ENCODE measurements around the gene FKBP10. TPM values are rescaled to one million over a fixed set of nuclear protein-coding genes. Genes with fewer than 3 reads are reported as not detected.

FKBP10 gene
- total RNA-seq, 1 experiment from 2014 or later = 1.9 TPM

DNA sequence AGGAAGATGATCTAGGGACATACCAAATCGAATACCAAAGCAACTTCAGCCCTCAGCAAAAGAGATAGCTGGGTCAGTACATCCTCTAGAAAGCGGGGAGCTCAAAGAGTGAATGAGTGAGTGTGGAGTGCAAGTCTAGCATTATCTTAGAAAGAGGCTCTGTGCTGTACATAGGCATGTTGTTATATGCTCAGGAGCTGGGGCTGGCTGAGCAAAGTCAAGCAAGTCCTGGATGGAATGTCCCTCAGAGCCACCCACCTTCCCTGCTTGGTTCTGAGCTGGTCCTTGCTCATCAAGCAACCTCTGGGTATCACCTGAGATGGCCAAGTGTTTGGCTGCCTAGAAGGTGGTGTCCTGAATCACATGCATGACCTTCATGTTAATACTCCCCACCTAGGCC, 57.3 kb downstream of the FKBP10 start:
- Histone ChIP-seq H3K9me2 (replicated peaks; ENCODE audit: insufficient read depth, low read length) (no peaks in the 10 kb centered on the region), H3K4me1 (ENCODE audit: low read length) (peaks cover 14% of the 10 kb centered on the region), H3K9me3 (ENCODE audit: low read length) (no peaks in the 10 kb centered on the region), H4K20me1 (ENCODE audit: insufficient read depth, low read depth, low read length) (no peaks in the 10 kb centered on the region), H3K79me2 (ENCODE audit: low read length) (peaks cover under 1% of the 10 kb centered on the region; the same call in 1 of the 2 replicates), H3K27me3 (ENCODE audit: low read length) (no peaks in the 10 kb centered on the region), H2AFZ (ENCODE audit: low read length) (no peak overlapping the region), H3K27ac (ENCODE audit: low read length) (no peak overlapping the region), H3K9ac (ENCODE audit: low read length) (no peak overlapping the region), H3K4me3 (ENCODE audit: low read length) (no peak overlapping the region), H3K36me3 (ENCODE audit: insufficient read depth, low read length) (peaks cover 33% of the 10 kb centered on the region), H3K4me2 (ENCODE audit: low read depth, low read length, poor library complexity, severe bottlenecking) (no peak overlapping the region)
- DNase-seq = no peak

DNA sequence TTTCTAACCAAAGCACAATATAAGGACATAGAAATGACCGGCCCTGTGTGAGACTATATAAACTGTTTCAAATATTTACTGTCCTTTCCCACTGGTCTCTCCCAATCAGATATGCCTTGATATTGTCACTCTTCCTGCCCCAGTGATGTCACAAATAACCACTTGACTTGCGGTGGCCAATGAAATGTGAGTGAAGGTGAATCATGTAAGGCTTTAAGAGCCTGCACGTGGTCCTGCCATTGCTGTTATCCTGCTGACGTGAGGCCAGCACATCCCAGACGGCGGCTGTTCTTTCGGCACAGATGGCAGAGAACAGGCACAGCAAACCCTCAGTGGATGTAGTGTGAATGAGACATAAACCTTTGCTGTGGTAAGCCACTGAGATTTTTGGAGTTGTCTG, 57.8 kb downstream of the FKBP10 start:
- Histone ChIP-seq H3K9me2 (replicated peaks; ENCODE audit: insufficient read depth, low read length) (no peaks in the 10 kb centered on the region), H3K4me1 (ENCODE audit: low read length) (peaks cover 11% of the 10 kb centered on the region), H4K20me1 (ENCODE audit: insufficient read depth, low read depth, low read length) (no peaks in the 10 kb centered on the region), H2AFZ (ENCODE audit: low read length) (no peak overlapping the region), H3K36me3 (ENCODE audit: insufficient read depth, low read length) (peaks cover 33% of the 10 kb centered on the region), H3K4me3 (ENCODE audit: low read length) (no peak overlapping the region), H3K27me3 (ENCODE audit: low read length) (no peaks in the 10 kb centered on the region), H3K27ac (ENCODE audit: low read length) (no peak overlapping the region), H3K9ac (ENCODE audit: low read length) (no peak overlapping the region), H3K9me3 (ENCODE audit: low read length) (no peaks in the 10 kb centered on the region), H3K4me2 (ENCODE audit: low read depth, low read length, poor library complexity, severe bottlenecking) (no peak overlapping the region), H3K79me2 (ENCODE audit: low read length) (no peaks in the 10 kb centered on the region)
- no peak for DNase-seq

DNA sequence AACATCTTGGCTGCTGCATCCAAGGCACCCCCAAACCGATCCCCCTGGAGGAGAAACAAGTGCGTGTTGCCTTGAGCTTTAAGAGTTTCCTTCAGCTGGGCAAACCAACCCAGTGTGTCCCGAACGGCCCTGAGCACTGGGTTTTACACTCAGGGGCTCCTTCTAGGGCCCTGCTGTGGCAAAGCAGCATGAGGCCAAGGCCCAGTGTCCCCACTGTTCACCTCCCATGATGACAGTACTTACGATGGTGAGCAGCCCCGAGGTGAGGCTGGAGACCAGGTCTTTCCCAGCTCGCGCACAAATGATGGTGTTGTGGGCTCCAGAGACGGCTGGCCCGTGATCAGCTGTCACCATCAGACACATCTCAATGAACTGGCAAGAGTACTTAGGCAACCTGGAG, 59.0 kb downstream of the FKBP10 start:
- peaks cover 9% of the 10 kb centered on the region for H3K4me1 ChIP-seq (ENCODE audit: low read length)
- no peak for DNase-seq
- H2AFZ ChIP-seq (ENCODE audit: low read length) = no peak overlapping the region
- no peaks in the 10 kb centered on the region for H3K79me2 ChIP-seq (ENCODE audit: low read length)
- no peak overlapping the region for H3K4me2 ChIP-seq (ENCODE audit: low read depth, low read length, poor library complexity, severe bottlenecking)
- H3K4me3 ChIP-seq (ENCODE audit: low read length) = no peak overlapping the region
- no peaks in the 10 kb centered on the region for H3K27me3 ChIP-seq (ENCODE audit: low read length)
- H3K36me3 ChIP-seq (ENCODE audit: insufficient read depth, low read length) = peaks cover 33% of the 10 kb centered on the region
- no peak overlapping the region for H3K27ac ChIP-seq (ENCODE audit: low read length)
- H4K20me1 ChIP-seq (ENCODE audit: insufficient read depth, low read depth, low read length) = no peaks in the 10 kb centered on the region
- H3K9me2 ChIP-seq (replicated peaks; ENCODE audit: insufficient read depth, low read length) = no peaks in the 10 kb centered on the region
- H3K9me3 ChIP-seq (ENCODE audit: low read length) = no peaks in the 10 kb centered on the region
- no peak overlapping the region for H3K9ac ChIP-seq (ENCODE audit: low read length)

Small RNA genes within 50 kb of the gene (small RNA-seq; reads per million reads assigned to genes)
- gene AC125257.2 = not detected

Other genes starting within 250 kb of the FKBP10 start
- gene KRT9, start 240.9 kb upstream of the FKBP10 start, total RNA-seq (2014; rRNA removed; shearing (Covaris generic); ENCODE audit: low replicate concordance) = not detected in 2 replicates
- not detected in 2 replicates for gene KRT14, start 226.1 kb upstream of the FKBP10 start, total RNA-seq (2014; rRNA removed; shearing (Covaris generic); ENCODE audit: low replicate concordance)
- not detected in 2 replicates for gene KRT16, start 200.2 kb upstream of the FKBP10 start, total RNA-seq (2014; rRNA removed; shearing (Covaris generic); ENCODE audit: low replicate concordance)
- not detected in 2 replicates for gene KRT17, start 188.4 kb upstream of the FKBP10 start, total RNA-seq (2014; rRNA removed; shearing (Covaris generic); ENCODE audit: low replicate concordance)
- 101 and 172 TPM in 2 replicates for gene EIF1, start 124.1 kb upstream of the FKBP10 start, total RNA-seq (2014; rRNA removed; shearing (Covaris generic); ENCODE audit: low replicate concordance)
- not detected in 2 replicates for gene GAST, start 100.7 kb upstream of the FKBP10 start, total RNA-seq (2014; rRNA removed; shearing (Covaris generic); ENCODE audit: low replicate concordance)
- gene HAP1, start 78.4 kb upstream of the FKBP10 start, total RNA-seq (2014; rRNA removed; shearing (Covaris generic); ENCODE audit: low replicate concordance) = 0.04 and 0.48 TPM in 2 replicates
- gene JUP, start 26.3 kb upstream of the FKBP10 start, total RNA-seq (2014; rRNA removed; shearing (Covaris generic); ENCODE audit: low replicate concordance) = 102 and 133 TPM in 2 replicates
- 0.61 TPM in 1 of 2 replicates, not detected in the other for gene P3H4, start 1.1 kb upstream of the FKBP10 start, total RNA-seq (2014; rRNA removed; shearing (Covaris generic); ENCODE audit: low replicate concordance)
- gene NT5C3B, start 23.2 kb downstream of the FKBP10 start, total RNA-seq (2014; rRNA removed; shearing (Covaris generic); ENCODE audit: low replicate concordance) = 10.5 and 17.8 TPM in 2 replicates
- gene KLHL10, start 24.8 kb downstream of the FKBP10 start, total RNA-seq (2014; rRNA removed; shearing (Covaris generic); ENCODE audit: low replicate concordance) = 0.29 TPM in 1 of 2 replicates, not detected in the other
- 14.3 and 19.0 TPM in 2 replicates for gene KLHL11, start 52.4 kb downstream of the FKBP10 start, total RNA-seq (2014; rRNA removed; shearing (Covaris generic); ENCODE audit: low replicate concordance)
- 173 and 212 TPM in 2 replicates for gene ACLY, start 105.9 kb downstream of the FKBP10 start, total RNA-seq (2014; rRNA removed; shearing (Covaris generic); ENCODE audit: low replicate concordance)
- 0.67 and 1.0 TPM in 2 replicates for gene ODAD4, start 117.6 kb downstream of the FKBP10 start, total RNA-seq (2014; rRNA removed; shearing (Covaris generic); ENCODE audit: low replicate concordance)
- 41.3 and 79.1 TPM in 2 replicates for gene CNP, start 153.8 kb downstream of the FKBP10 start, total RNA-seq (2014; rRNA removed; shearing (Covaris generic); ENCODE audit: low replicate concordance)
- 56.1 and 64.1 TPM in 2 replicates for gene DNAJC7, start 204.4 kb downstream of the FKBP10 start, total RNA-seq (2014; rRNA removed; shearing (Covaris generic); ENCODE audit: low replicate concordance)
- gene NKIRAS2, start 207.1 kb downstream of the FKBP10 start, total RNA-seq (2014; rRNA removed; shearing (Covaris generic); ENCODE audit: low replicate concordance) = 28.4 and 44.9 TPM in 2 replicates
- gene C17orf113, start 237.6 kb downstream of the FKBP10 start, total RNA-seq (2014; rRNA removed; shearing (Covaris generic); ENCODE audit: low replicate concordance) = not detected in 2 replicates

Data from Karpas-422 (cell line).